ENCODE measurements around the gene MON2. TPM values are rescaled to one million over a fixed set of nuclear protein-coding genes. Genes with fewer than 3 reads are reported as not detected.

MON2 gene
- total and polyA plus RNA-seq, 2 donors (not counting 3 experiments of a cell fraction or from before 2014, with no cell fraction given), result 8.9 to 41.8 TPM

GRCh38 chr12:62646566-62646965 lies 179.9 kb downstream of the MON2 start:
- TF ChIP-seq POLR2AphosphoS5 (IDR thresholded peaks at IDR 0.05; ENCODE audit: insufficient read depth, low read depth, low read length), result no peak
- no peak for TF ChIP-seq FOS (IDR thresholded peaks at IDR 0.05; ENCODE audit: borderline replicate concordance, insufficient read depth, low read length)
- no peak for TF ChIP-seq JUN (IDR thresholded peaks at IDR 0.05; ENCODE audit: borderline replicate concordance, insufficient read depth, insufficient read length, low read depth)
- TF ChIP-seq MYC (IDR thresholded peaks at IDR 0.05; ENCODE audit: low read depth, low read length), result no peak
- TF ChIP-seq GATA2 (IDR thresholded peaks at IDR 0.05; ENCODE audit: insufficient read depth, insufficient read length, low read depth, low read length), result no peak
- TF ChIP-seq MAX (IDR thresholded peaks at IDR 0.05; ENCODE audit: insufficient read depth, insufficient read length), result no peak
- TF ChIP-seq EZH2 (IDR thresholded peaks at IDR 0.05; ENCODE audit: borderline replicate concordance, low read depth, low read length, severe bottlenecking), result no peak
- TF ChIP-seq CTCF (IDR thresholded peaks at IDR 0.05; ENCODE audit: extremely low read depth in 1 of 2, insufficient read depth in 1 of 2, low read depth in 1 of 2, low read length in 2 of 2), result no peak
- no peak for TF ChIP-seq POLR2A (IDR thresholded peaks at IDR 0.05; ENCODE audit: low read depth, low read length)
- Histone ChIP-seq H4K20me1 (replicated peaks; ENCODE audit: control insufficient read depth, extremely low read depth, insufficient read depth, low read length) (no peaks in the 10 kb centered on the region), H3K27ac (ENCODE audit: insufficient read depth, low read depth, low read length) (no peak overlapping the region), H3K9ac (replicated peaks; ENCODE audit: extremely low read depth, insufficient read depth, low read length) (no peak overlapping the region), H3K36me3 (ENCODE audit: control insufficient read depth in 2 of 2, extremely low read depth in 1 of 2, insufficient read depth in 2 of 2, low read length in 2 of 2) (no peaks in the 10 kb centered on the region), H3K9me3 (replicated peaks; ENCODE audit: control insufficient read depth, insufficient read depth, low read length) (no peaks in the 10 kb centered on the region), H2AFZ (ENCODE audit: low read depth, low read length) (no peak overlapping the region), H3K27me3 (ENCODE audit: control insufficient read depth in 2 of 2, insufficient read depth in 2 of 2, low read length in 2 of 2) (no peaks in the 10 kb centered on the region), H3K79me2 (ENCODE audit: control insufficient read depth, insufficient read depth, low read length) (no peaks in the 10 kb centered on the region), H3K4me1 (ENCODE audit: control insufficient read depth, extremely low read depth, insufficient read depth, low read length) (no peaks in the 10 kb centered on the region), H3K9me1 (replicated peaks; ENCODE audit: control insufficient read depth, extremely low read depth, insufficient read depth, low read length) (no peaks in the 10 kb centered on the region), H3K4me3 (replicated peaks in 1 of 3; ENCODE audit: insufficient read depth in 1 of 3, low read depth in 1 of 3, low read length in 3 of 3) (no peak overlapping the region), H3K4me2 (ENCODE audit: insufficient read depth, low read length) (no peak overlapping the region)
- dilution Hi-C loops (cut with MboI; ENCODE audit: extremely low pct_ligation_motif_present, low sequenced_read_pairs), result no loop called here
- ChIA-PET POLR2A (no interaction called here), CTCF (no interaction called here)
- FAIRE-seq, result no peak
- no peak for DNase-seq (ENCODE audit: low read depth, low spot score)
- no TSS peak for BruUV-seq (replicated peaks)
- intact Hi-C loops (cut with micrococcal nuclease), result no loop called here

Data from endothelial cell of umbilical vein (primary cell).